NCI-H226 (cell line): ENCODE measurements around the gene PTPN14.

Experiments used
- DNase-seq: peaks from one replicate; pipeline ENCODE4 v3.0.0-alpha.2; 2015

The PTPN14 gene

DNA sequence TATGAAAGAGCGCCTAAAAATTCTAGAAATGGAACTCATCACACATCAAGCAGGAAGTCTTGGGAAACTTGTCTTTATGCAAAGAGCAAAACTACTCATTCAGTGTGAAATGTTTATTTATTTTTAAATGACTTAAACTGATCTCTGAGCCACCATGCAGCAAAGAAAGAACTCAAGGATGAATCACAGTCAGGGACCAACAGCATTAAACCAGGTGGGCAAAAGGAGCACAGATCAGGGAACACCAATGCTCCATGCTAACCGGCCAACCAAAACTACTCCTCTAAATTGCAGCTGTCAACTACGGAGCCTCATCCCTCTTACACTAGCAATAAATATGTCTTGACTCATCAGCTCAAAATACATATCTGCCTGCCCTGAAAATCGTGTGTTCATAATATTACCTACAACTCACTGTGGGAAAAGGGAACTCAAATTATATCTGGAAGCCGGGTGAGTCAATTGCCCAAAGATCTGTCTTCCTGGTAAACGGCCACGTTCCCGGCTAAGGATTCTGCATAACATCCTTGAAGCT is 129.2 kb downstream of the PTPN14 start:
- peak; percentile 84 for DNase-seq

DNA sequence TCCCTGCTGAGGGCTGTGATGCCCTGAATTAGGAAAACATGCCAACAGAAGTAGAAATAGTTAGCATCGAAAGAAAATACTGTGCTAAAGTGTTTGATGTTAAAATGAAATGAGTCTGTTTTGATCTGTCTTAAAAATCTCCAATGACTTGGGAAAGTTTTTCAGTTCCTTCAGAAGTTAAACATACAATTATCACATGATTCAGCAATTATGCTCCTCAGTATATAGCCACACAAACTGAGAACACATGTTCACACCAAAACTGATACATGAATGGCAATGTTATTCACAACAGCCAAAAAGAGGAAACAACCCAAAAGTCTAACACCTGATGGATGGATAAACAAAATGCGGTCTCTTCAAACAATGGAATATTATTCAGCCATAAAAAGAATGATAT is 130.6 kb downstream of the PTPN14 start:
- DNase-seq, result no peak

DNA sequence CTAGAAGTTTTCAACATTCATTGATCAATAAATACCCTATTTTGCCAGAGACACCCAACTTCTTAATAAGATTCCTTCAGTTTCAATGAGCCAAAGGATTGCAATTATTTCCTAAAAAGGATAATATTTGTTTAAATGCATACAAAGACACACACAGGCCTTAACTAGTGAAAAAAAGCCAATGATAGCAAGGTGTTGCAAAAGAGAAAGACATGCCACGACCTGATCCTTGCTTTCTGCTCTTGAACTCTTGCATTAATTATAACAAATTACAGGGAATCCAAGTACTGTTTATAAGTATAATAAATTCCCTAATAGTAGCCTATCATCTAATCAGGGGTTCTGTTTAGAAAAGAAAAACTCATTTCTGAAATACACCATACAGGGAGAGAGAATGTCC is 131.1 kb downstream of the PTPN14 start:
- DNase-seq, result no peak

- DNase-seq, result no peak
Observed at GRCh38 chr1:214419650-214420049, 131.8 kb downstream of the PTPN14 start.

- DNase-seq, result no peak
Observed at GRCh38 chr1:214418391-214418790, 133.0 kb downstream of the PTPN14 start.

DNA sequence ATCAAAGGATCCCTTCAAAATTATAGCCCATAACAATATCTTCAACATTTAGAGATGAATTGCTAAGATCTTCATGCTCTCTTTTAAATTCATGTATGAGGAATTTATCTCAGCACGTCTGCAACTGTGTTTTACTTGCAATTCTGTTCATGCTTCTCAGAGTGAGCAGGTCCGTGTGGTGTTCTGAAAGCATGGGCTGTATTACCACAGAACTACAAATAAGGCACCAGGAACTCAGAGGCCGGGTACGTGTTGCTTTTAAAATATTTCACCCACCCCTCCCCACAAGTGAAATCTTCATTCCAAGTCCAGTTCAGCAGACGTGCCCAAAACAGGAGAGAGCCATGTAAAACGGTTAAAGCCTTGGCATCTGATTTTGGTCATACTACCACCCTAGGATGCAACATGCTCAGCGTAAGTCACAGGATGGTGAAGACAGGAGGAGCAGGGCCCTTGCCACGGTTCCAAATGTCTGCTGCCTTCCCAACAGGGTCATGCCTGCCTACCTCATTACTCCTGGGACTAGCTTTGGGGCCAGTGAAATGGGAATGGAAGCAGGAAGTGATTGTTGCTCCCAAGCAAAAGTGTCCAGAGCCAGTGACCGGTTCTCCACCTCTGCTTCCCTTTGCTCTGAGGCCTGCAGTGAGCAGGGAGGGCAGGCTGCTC is 133.7 kb downstream of the PTPN14 start:
- no peak for DNase-seq

GRCh38 chr1:214416858-214417257 is 134.5 kb downstream of the PTPN14 start:
- no peak for DNase-seq

DNA sequence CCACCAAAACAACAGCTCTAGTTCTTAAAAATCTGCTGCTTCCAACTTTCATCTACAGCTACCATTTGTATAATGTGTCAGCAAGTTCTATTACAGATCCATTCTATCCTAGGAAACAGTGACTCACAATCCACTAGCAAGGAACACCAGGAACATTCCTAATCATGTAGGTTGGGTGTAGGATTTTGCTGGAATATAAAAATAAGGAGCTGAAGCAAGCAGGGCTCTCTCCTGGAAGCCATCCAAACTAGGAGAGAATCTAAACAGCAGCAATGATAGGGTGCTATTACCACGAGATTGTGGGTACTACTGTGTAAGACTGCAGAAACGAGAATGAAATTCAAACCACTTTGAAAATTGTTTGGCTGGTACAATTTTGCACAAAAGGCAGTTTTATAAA is 135.0 kb downstream of the PTPN14 start:
- DNase-seq, result peak; percentile 68

DNA sequence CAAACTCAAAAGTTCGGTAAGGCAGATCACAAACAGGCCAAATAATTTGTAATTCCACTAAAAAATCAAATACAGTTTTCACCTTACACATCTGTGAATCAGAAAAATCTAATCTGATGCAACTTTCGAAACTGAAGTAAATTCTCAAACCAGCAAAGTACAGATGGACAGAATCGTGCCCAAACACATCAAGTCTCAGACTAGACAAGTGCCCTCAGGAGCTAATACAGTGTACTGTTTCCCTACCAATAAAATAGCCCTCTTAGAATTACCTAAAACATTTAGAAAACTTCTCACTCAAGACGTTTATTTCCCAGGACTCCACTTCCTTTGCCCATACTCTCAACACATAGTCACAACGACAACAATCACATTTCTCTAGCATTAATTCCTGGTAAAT is 136.3 kb downstream of the PTPN14 start:
- DNase-seq, result no peak

GRCh38 chr1:214414691-214415090 is 136.7 kb downstream of the PTPN14 start:
- no peak for DNase-seq

DNA sequence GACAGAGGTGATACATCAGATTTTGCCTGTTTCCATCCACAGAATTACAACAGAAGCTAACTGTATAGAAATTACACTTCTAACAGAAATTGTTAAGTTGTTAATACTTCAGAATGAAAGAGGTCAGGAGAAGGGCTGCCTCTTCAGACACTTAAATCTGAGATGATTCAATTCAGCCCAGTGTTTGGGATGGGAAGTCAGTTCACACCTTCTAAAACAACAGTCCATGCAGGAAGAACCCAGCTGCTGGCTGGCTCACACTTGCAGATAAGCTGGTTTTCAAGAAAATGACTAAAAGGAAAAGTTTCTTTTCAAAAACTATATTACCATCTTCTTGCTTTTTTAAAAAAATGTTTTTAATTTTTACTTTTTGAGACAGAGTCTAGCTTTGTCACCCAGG is 138.1 kb downstream of the PTPN14 start:
- no peak for DNase-seq

DNA sequence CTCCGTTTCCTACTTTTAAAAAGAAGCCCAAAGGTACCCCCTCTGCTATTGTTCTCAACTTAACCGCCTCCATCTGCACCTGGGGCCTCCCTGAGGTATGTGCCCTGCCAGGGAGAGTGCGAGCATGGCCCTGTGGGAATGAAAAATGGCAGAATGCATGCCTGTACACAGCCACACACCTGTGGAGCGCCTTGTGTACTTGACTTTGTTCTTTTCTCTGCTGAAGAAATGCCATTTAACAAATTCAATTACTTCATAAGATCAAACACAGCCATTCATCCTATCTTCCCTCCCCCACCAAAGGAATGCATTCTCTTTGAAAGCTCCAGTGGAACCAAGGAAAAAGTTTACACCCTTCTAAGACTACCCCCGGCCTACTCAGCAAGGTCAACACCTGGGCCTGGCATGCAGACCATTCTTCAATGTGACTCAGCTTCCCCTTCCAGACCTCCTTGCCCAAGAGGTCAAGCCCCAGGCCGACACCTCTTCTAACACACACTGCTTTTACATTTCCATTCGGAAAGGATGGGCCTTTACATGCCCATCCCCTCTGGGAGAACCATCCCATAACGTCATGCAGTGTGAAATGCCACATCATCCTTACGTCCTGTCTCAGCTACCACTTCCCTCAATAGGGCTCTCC is 146.7 kb downstream of the PTPN14 start:
- DNase-seq, result peak; percentile 49

- peak; percentile 38 for DNase-seq
Observed at GRCh38 chr1:214404154-214404553, 147.2 kb downstream of the PTPN14 start.

DNA sequence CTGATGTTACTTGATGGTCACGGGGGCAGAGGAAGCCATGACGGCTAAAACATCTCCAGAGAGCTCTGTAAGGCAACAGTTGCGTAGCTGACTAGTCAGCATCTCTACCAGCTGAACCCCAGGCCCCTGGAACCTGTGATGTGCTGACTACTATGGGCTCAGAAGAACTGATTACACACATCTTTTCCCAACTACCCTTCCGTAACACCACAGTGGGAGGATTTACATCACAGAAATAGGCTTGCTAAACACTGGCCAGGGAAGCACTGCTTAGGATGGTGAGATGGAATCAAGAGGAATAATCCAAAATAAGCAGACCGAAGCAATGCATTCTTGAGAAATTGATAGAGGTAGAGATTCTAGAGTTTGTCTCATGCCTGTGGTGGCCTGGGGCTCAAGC is 148.0 kb downstream of the PTPN14 start:
- DNase-seq, result no peak

GRCh38 chr1:214402613-214403083 is 148.8 kb downstream of the PTPN14 start:
- peak; percentile 45 for DNase-seq

GRCh38 chr1:214401666-214402065 is 149.7 kb downstream of the PTPN14 start:
- no peak for DNase-seq

- DNase-seq, result peak; percentile 60
Observed at GRCh38 chr1:214400131-214400530, 151.3 kb downstream of the PTPN14 start.

GRCh38 chr1:214398490-214398889 is 152.9 kb downstream of the PTPN14 start:
- DNase-seq, result no peak

GRCh38 chr1:214397497-214397896 is 153.9 kb downstream of the PTPN14 start:
- DNase-seq, result no peak

DNA sequence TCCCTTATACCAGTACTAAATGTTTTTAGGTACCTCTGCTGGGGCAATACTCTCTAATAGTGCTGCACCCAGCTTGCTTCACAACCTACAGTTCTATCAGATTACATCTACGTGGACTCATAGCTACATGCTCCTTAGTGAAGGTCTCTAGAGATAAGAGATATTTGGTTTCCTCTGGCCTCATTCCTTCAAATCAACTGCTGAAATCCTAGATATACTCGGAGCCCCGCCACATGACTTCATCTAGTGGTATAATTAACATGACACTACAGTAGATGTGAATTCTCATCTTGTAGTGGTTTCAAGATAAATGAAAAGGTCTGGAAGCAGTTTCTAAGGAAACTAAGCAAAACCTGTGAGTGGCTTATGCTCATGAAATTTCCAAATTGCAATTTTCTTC is 155.1 kb downstream of the PTPN14 start:
- peak; percentile 56 for DNase-seq

GRCh38 chr1:214394569-214394968 is 156.8 kb downstream of the PTPN14 start:
- DNase-seq, result peak; percentile 73

DNA sequence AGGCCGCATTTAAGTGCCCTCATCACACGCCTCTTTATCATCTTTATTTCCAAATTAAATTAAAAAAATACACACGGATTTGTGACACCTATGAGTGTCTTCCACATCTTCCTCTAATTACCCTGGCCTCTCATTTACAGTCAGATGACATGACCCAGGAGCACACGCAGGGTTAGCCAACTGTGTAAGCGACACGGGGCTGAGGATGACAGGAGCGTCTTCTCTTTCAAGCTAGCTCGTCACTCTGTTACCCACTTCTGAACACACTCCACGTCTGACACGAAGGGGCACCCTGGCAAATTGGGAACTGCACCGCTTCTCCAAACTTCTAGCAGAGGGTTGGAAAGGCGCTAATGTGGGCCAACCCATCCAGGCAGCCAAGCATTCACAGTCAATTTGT is 158.3 kb downstream of the PTPN14 start:
- DNase-seq, result no peak

- DNase-seq, result no peak
Observed at GRCh38 chr1:214391873-214392645, 159.3 kb downstream of the PTPN14 start.

DNA sequence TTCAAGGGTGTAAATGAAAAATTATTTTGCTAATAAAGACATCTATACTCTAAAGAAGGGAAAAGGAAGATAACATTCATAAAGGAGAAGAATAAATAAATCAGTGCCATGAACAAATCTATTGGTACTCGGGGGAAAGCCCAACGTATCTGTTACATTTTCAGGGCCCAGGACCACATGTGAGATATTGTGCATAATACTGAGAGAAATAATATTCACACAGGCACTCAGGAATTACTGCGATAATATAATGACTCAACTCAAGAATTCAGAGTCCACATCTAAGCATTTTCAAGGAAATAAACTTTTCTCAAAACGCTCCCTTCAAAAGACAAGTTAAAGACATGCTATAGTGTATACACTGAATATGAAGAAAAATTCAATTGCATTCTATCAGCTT is 161.7 kb downstream of the PTPN14 start:
- DNase-seq, result no peak
